ENCODE data around the gene TMEM9. TPM values are rescaled to one million over a fixed set of nuclear protein-coding genes. Genes with fewer than 3 reads are reported as not detected.

Gene TMEM9
- total and polyA plus RNA-seq, 2 of the 8 experiments (the other 6 are each of a cell fraction or from before 2014, with no cell fraction given), result 79.9 to 181 TPM

DNA sequence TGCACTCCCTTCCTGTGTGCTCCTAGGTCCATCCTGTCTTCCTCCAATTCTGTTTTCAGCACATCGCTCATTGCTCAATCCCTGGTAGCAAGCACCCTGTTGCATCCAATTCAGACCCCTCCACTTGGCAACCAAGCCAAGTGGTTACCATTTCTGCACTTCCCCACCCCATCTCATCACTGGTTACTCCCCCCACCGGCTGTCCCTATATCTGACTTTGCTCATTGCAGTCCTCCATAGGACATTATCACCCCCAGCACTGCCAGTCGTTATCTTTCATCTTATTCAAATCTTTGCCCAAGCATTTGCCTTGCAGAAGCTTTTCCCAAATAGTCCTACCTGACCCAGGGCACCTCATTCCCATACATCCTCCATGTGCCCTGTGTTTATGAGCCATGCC, 2.1 kb upstream of the TMEM9 start (continued):
- TF ChIP-seq, protein P1, sequence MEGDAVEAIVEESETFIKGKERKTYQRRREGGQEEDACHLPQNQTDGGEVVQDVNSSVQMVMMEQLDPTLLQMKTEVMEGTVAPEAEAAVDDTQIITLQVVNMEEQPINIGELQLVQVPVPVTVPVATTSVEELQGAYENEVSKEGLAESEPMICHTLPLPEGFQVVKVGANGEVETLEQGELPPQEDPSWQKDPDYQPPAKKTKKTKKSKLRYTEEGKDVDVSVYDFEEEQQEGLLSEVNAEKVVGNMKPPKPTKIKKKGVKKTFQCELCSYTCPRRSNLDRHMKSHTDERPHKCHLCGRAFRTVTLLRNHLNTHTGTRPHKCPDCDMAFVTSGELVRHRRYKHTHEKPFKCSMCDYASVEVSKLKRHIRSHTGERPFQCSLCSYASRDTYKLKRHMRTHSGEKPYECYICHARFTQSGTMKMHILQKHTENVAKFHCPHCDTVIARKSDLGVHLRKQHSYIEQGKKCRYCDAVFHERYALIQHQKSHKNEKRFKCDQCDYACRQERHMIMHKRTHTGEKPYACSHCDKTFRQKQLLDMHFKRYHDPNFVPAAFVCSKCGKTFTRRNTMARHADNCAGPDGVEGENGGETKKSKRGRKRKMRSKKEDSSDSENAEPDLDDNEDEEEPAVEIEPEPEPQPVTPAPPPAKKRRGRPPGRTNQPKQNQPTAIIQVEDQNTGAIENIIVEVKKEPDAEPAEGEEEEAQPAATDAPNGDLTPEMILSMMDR (IDR thresholded peaks at IDR 0.05; ENCODE audit: control extremely low read depth in 1 of 3, insufficient read depth in 1 of 3, low read depth in 1 of 3, low read length in 3 of 3), result no peak
- TF ChIP-seq SP2 (IDR thresholded peaks at IDR 0.05; ENCODE audit: low read length) (no peak), POLR2AphosphoS5 (IDR thresholded peaks at IDR 0.05; ENCODE audit: low read depth, low read length) (no peak), POLR2A (IDR thresholded peaks at IDR 0.05; ENCODE audit: control extremely low read depth in 1 of 2, low read depth in 2 of 2, low read length in 2 of 2) (no peak)
